Keratinocyte (primary cell): ENCODE measurements around the gene STX18.

Experiments used
- CTCF ChIP-seq, 3 experiments: IDR thresholded peaks in 1 of 3; conservative IDR thresholded peaks in 1 of 3; optimal IDR thresholded peaks in 1 of 3; 2 replicates in 2 of 3; 3 replicates in 1 of 3; pipeline versions ENCODE3 to v1.5.1; 2011; ENCODE audit warnings: low read length in 3 of 3, mild to moderate bottlenecking in 3 of 3, moderate library complexity in 2 of 3, control low read depth in 1 of 3, inconsistent platforms in 1 of 3; ENCODE audit not compliant: insufficient read depth in 2 of 3; ENCODE audit errors: extremely low read depth in 1 of 3
- EZH2 ChIP-seq: IDR thresholded peaks from one replicate; pipeline ENCODE4 v1.6.1; 2012; ENCODE audit warnings: inconsistent platforms, mild to moderate bottlenecking, low read length, moderate library complexity

GRCh38 chr4:4411906-4412305 is 129.9 kb downstream of the STX18 start:
- TF ChIP-seq EZH2 (no peak), CTCF (optimal IDR thresholded peaks at IDR 0.05 in 1 of 3, IDR thresholded peaks at IDR 0.05 in 1 of 3, conservative IDR thresholded peaks at IDR 0.05 in 1 of 3; ENCODE audit: extremely low read depth in 1 of 3, insufficient read depth in 2 of 3, low read length in 3 of 3) (no peak)
